K562 (cell line): ENCODE results near the gene CD40LG.

Experiments used
- CEBPG ChIP-seq, 3 experiments: fragments of 200-800 bp in 1 of 3; sonication (Bioruptor generic) in 1 of 3; sonication (generic) in 1 of 3; formaldehyde crosslinking in 1 of 3; IDR thresholded peaks in 2 of 3; conservative IDR thresholded peaks in 1 of 3; 2 replicates each; pipeline versions ENCODE4 v1.6.1 to v1.8.0; 2016 to 2022; ENCODE audit warnings: missing compliant biosample characterization in 2 of 3, missing genetic modification characterization in 2 of 3, mild to moderate bottlenecking in 1 of 3, missing genetic modification reagents in 1 of 3
- FOSL1 ChIP-seq: fragments of 200-800 bp; sonication (Bioruptor generic); conservative IDR thresholded peaks from 2 replicates; pipeline ENCODE4 v1.6.1; 2016; ENCODE audit warnings: missing genetic modification characterization, missing compliant biosample characterization
- FOXK2 ChIP-seq, 2 experiments: fragments of 450-650 bp; IDR thresholded peaks in 1 of 2; conservative IDR thresholded peaks in 1 of 2; 2 replicates each; pipeline ENCODE4 v1.6.1; 2016; ENCODE audit warnings: low read depth in 2 of 2, mild to moderate bottlenecking in 1 of 2
- POLR2A ChIP-seq: fragments of 450-650 bp; conservative IDR thresholded peaks from 2 replicates; pipeline ENCODE4 v1.6.1; 2016
- POLR2AphosphoS5 ChIP-seq: IDR thresholded peaks from 2 replicates; pipeline ENCODE4 v1.6.1; 2011; ENCODE audit warnings: mild to moderate bottlenecking, low read depth, low read length, moderate library complexity; ENCODE audit not compliant: control insufficient read depth, insufficient read depth
- RB1 ChIP-seq: fragments of 450-650 bp; IDR thresholded peaks from 2 replicates; pipeline ENCODE4 v1.6.1; 2017; ENCODE audit warnings: low read depth, mild to moderate bottlenecking
- RNF2 ChIP-seq: sonication (generic); IDR thresholded peaks from 2 replicates; pipeline ENCODE4 v1.6.1; 2016
- SMC3 ChIP-seq: conservative IDR thresholded peaks from 2 replicates; pipeline ENCODE4 v1.6.1; 2011; ENCODE audit warnings: low read depth, low read length, improper control_type of control experiment; ENCODE audit not compliant: insufficient read depth
- TAF1 ChIP-seq: IDR thresholded peaks from 2 replicates; pipeline ENCODE4 v1.6.1; 2011; ENCODE audit warnings: mild to moderate bottlenecking, low read length, moderate library complexity; ENCODE audit not compliant: insufficient read depth, control insufficient read depth, severe bottlenecking; ENCODE audit errors: extremely low read depth
- TCF7L2 ChIP-seq: fragments of 150-350 bp; IDR thresholded peaks from 2 replicates; pipeline ENCODE4 v1.6.1; 2016; ENCODE audit warnings: low read depth, mild to moderate bottlenecking, low read length, moderate library complexity
- ZNF274 ChIP-seq: IDR thresholded peaks from 2 replicates; pipeline ENCODE4 v1.6.1; 2011; ENCODE audit warnings: low read depth, mild to moderate bottlenecking, low read length, moderate library complexity, borderline replicate concordance
- TF ChIP-seq, protein P1 (sequence below): fragments of 250-450 bp; sonication (Bioruptor Pico); IDR thresholded peaks from 2 replicates; pipeline ENCODE4 v1.8.0; 2021; ENCODE audit warnings: moderate library complexity, mild to moderate bottlenecking, inconsistent platforms
- TF ChIP-seq, protein P2 (sequence below): fragments of 250-450 bp; sonication (Bioruptor Pico); IDR thresholded peaks from 2 replicates; pipeline ENCODE4 v1.8.0; 2022; ENCODE audit warnings: moderate library complexity, mild to moderate bottlenecking, inconsistent platforms
- TF ChIP-seq, protein P3 (sequence below), 3 experiments: IDR thresholded peaks in 2 of 3; conservative IDR thresholded peaks in 1 of 3; 2 replicates each; pipeline ENCODE4 v1.5.1; 2011 to 2012; ENCODE audit warnings: low read length in 3 of 3, mild to moderate bottlenecking in 3 of 3, control low read depth in 2 of 3, improper control_type of control experiment in 1 of 3, inconsistent platforms in 1 of 3, low read depth in 1 of 3, mixed read lengths in 1 of 3, moderate library complexity in 1 of 3; ENCODE audit not compliant: insufficient read depth in 2 of 3

DNA sequence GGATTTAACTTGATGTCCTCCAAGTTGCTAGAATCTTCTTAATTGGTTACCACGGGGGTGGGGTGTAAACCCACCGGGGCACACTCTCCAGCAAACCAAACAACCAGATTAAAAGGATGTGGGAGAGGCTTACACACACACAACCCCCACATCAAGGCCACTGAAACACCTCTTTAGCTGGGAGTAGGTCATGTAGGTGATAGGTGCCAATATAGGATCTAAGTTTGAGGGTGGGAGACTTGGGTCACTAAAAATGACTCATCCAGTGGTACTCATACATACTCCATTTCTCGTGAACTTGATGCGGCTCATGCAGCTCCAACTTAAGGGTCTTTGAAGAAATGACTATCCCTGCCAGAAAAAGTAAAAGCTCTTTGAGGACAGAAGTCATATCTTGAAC is 20.5 kb upstream of the CD40LG start:
- TF ChIP-seq, protein P1, sequence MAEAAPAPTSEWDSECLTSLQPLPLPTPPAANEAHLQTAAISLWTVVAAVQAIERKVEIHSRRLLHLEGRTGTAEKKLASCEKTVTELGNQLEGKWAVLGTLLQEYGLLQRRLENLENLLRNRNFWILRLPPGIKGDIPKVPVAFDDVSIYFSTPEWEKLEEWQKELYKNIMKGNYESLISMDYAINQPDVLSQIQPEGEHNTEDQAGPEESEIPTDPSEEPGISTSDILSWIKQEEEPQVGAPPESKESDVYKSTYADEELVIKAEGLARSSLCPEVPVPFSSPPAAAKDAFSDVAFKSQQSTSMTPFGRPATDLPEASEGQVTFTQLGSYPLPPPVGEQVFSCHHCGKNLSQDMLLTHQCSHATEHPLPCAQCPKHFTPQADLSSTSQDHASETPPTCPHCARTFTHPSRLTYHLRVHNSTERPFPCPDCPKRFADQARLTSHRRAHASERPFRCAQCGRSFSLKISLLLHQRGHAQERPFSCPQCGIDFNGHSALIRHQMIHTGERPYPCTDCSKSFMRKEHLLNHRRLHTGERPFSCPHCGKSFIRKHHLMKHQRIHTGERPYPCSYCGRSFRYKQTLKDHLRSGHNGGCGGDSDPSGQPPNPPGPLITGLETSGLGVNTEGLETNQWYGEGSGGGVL (CRISPR knock-in tag) = no peak
- TF ChIP-seq, protein P2, sequence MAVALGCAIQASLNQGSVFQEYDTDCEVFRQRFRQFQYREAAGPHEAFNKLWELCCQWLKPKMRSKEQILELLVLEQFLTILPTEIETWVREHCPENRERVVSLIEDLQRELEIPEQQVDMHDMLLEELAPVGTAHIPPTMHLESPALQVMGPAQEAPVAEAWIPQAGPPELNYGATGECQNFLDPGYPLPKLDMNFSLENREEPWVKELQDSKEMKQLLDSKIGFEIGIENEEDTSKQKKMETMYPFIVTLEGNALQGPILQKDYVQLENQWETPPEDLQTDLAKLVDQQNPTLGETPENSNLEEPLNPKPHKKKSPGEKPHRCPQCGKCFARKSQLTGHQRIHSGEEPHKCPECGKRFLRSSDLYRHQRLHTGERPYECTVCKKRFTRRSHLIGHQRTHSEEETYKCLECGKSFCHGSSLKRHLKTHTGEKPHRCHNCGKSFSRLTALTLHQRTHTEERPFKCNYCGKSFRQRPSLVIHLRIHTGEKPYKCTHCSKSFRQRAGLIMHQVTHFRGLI (CRISPR knock-in tag) = no peak
- no peak for TF ChIP-seq FOXK2 (conservative IDR thresholded peaks at IDR 0.05 in 1 of 2, IDR thresholded peaks at IDR 0.05 in 1 of 2; ENCODE audit: low read depth in 2 of 2)
- no peak for TF ChIP-seq SMC3
- no peak for TF ChIP-seq POLR2AphosphoS5
- TF ChIP-seq CEBPG (CRISPR knock-in tag; IDR thresholded peaks at IDR 0.05) = no peak
- TF ChIP-seq CEBPG (tag; conservative IDR thresholded peaks at IDR 0.05 in 1 of 2, IDR thresholded peaks at IDR 0.05 in 1 of 2) = no peak
- no peak for TF ChIP-seq FOSL1 (tag)
- no peak for TF ChIP-seq TAF1
- no peak for TF ChIP-seq TCF7L2
- no peak for TF ChIP-seq RNF2
- TF ChIP-seq, protein P3, sequence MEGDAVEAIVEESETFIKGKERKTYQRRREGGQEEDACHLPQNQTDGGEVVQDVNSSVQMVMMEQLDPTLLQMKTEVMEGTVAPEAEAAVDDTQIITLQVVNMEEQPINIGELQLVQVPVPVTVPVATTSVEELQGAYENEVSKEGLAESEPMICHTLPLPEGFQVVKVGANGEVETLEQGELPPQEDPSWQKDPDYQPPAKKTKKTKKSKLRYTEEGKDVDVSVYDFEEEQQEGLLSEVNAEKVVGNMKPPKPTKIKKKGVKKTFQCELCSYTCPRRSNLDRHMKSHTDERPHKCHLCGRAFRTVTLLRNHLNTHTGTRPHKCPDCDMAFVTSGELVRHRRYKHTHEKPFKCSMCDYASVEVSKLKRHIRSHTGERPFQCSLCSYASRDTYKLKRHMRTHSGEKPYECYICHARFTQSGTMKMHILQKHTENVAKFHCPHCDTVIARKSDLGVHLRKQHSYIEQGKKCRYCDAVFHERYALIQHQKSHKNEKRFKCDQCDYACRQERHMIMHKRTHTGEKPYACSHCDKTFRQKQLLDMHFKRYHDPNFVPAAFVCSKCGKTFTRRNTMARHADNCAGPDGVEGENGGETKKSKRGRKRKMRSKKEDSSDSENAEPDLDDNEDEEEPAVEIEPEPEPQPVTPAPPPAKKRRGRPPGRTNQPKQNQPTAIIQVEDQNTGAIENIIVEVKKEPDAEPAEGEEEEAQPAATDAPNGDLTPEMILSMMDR (IDR thresholded peaks at IDR 0.05 in 2 of 3, conservative IDR thresholded peaks at IDR 0.05 in 1 of 3; ENCODE audit: insufficient read depth in 2 of 3, low read depth in 1 of 3, low read length in 3 of 3) = no peak
- no peak for TF ChIP-seq RB1
- TF ChIP-seq POLR2A = no peak
- no peak for TF ChIP-seq ZNF274
